GM10248 (cell line): ENCODE measurements around the gene TOR1AIP2.

Experiments used
- CTCF ChIA-PET: fragments of 300-600 bp; sonication (Branson Sonifier 250); formaldehyde crosslinking; extraction: SDS; loops from one replicate; lab custom pipeline; 2021; ENCODE audit warnings: antibody characterized with exemption; lab: Yijun Ruan, JAX
- POLR2A ChIA-PET: fragments of 350-650 bp; sonication (Branson Sonifier 250); formaldehyde crosslinking; extraction: SDS; loops from one replicate; lab custom pipeline; 2020; ENCODE audit warnings: antibody characterized with exemption; lab: Yijun Ruan, JAX
- DNase-seq: peaks from one replicate; pipeline ENCODE4 v3.0.0; 2012; ENCODE audit errors: extremely low spot score
- CTCF ChIP-seq: IDR thresholded peaks from 2 replicates; pipeline ENCODE4 v1.5.1; 2012; ENCODE audit warnings: mild to moderate bottlenecking, low read depth; ENCODE audit errors: extremely low read depth, missing control alignments, control extremely low read depth

TOR1AIP2 gene

DNA sequence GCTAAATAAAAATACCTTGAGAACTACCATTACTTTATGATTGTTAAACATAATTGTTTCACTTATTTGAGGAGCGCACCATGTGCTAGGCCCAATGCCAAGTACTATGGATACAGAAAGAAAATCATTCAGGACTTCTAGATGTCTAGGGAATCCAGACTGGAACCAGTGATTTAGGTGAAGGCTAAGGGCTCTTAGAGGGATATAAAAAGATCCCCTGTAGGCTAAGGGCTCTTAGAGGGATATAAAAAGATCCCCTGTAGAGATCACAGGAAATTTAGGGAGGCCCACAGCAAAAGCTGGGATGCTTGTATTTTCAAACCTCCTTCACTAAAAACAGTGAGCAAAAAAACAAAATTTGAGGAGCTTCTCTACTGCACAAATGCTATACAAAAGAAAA, 6.7 kb downstream of the TOR1AIP2 start:
- no peak for TF ChIP-seq CTCF
- no peak for DNase-seq
- POLR2A ChIA-PET: no interaction called here
- CTCF ChIA-PET: interaction anchor here (1.2 to 9.1 kb wide), 3 partner anchors 32 to 307 kb away, joined by 3 to 163 read pairs (median 5); no protein-coding TSS in a partner anchor

DNA sequence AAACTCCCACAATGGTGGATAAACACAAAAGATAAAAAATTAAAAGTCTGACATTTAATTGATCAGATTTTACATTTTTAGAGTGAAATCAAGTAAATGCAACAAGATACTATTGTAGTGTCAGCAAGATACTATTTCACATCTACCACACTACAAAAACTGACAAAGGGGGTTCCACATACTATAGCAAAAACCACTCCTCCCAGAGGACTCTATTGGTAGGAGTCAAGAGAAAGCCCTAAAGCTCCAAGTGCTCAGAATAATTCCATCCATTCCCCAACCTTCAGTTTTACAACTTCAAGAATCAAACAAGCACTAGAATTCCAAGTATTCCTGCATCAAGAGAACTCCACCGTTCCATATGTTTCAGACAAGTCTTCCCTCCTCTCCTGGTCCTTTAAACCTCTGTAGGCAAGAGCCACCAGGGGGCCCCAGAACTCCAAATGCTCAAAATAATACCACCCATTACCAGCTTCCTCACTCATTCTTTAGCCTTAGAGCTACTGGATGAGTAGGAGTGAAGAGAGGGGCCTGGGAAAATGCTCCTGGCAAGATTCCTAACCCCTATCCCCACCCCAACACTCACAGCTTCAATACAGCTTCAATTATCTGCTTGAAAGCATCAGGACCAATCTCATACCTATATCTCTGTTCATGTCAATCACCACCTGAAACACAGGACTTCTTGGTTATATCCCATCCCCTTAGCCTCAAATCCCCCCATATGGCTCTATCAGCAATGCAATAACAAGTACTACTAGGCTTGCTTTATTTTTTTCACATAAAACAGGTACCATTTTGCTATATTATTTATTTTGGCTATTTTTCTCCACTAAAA, 9.9 kb downstream of the TOR1AIP2 start:
- DNase-seq: peak; percentile 52
- POLR2A ChIA-PET: interaction anchor here (1.0 kb wide), 1 partner anchor 10 kb away, joined by 3 read pairs; the partner anchor contains the start of gene TOR1AIP2
- peak; percentile 71 for TF ChIP-seq CTCF
- CTCF ChIA-PET: interaction anchor here (0.6 to 9.1 kb wide), 30 partner anchors 8 to 611 kb away, joined by 3 to 163 read pairs (median 3); partner anchors contain the start of gene TOR1AIP2

DNA sequence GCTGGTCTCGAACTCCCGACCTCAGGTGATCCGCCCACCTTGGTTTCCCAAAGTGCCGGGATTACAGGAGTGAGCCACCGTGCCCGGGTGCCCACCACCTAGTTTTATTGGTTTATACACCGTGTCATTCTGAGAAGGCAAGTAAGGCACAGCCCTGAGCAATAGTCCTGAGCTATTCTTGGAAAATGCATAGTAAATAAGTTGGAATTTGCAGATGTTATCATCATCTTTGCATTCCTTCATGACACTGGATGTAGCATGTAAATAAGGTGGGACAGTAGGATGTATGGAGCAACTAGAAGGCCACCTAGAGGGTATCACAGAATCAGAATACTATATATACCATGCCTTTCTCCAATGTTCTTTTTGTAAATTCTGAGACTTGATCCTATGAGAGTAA, 11.0 kb downstream of the TOR1AIP2 start:
- CTCF ChIA-PET: interaction anchor here (1.1 to 9.1 kb wide), 13 partner anchors 8 to 311 kb away, joined by 3 to 163 read pairs (median 6); partner anchors contain the start of gene TOR1AIP2
- no peak for DNase-seq
- POLR2A ChIA-PET: interaction anchor here (0.6 kb wide), 1 partner anchor 20 kb away, joined by 3 read pairs; no protein-coding TSS in a partner anchor
- TF ChIP-seq CTCF: no peak

GRCh38 chr1:179865377-179865776, 12.2 kb downstream of the TOR1AIP2 start:
- ChIA-PET POLR2A (no interaction called here), CTCF (interaction anchor here (1.0 to 9.1 kb wide), 7 partner anchors 13 to 313 kb away, joined by 3 to 163 read pairs (median 9); partner anchors contain the start of gene TOR1AIP2)
- no peak for TF ChIP-seq CTCF
- no peak for DNase-seq

DNA sequence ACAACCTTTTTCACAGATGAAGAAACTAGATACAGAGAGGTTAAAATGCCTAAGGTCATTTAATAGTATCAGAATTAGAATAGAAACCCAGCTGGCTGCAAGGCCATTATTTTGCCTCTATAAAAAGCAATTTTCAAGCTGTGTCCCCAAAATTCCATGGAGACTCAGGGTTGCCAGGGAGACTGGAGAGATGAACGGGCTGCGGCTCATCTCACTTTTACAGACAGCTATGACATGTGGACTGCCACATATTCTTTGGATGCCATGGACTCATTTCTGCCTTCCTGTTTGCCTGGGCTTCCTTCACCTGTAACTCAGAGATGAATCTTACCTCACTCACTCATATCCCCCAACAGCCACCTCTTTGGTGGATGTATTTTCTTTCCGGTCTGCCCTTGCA, 17.0 kb downstream of the TOR1AIP2 start:
- CTCF ChIA-PET: interaction anchor here (0.7 to 1.7 kb wide), 5 partner anchors 12 to 319 kb away, joined by 3 to 11 read pairs (median 3); no protein-coding TSS in a partner anchor
- no peak for DNase-seq
- TF ChIP-seq CTCF: no peak
- POLR2A ChIA-PET: no interaction called here

DNA sequence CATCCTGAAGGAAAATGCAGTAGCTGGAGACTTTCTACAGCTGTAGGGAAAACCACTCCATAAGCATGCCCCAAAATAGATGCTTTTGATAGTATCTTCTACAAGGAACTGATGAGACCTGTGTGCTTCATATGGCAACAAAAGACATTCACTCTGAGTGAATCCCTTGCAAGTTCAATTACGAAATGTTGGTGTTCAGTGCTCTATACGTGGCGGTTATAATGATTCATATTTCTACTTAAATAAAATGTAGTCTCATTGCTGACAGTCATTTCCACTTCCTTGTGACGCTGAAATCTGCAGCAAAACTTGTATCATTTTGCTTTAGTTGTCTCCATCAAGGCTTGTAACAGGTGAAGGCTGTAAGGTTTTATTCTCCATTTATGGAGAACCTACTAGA, 20.6 kb downstream of the TOR1AIP2 start:
- ChIA-PET POLR2A (no interaction called here), CTCF (no interaction called here)
- no peak for TF ChIP-seq CTCF
- DNase-seq: no peak
